K562 treated with DMSO at 1 percent for 4 hours (cell line): Measurements from ENCODE around the gene SEC14L6. TPM values are rescaled to one million over a fixed set of nuclear protein-coding genes. Genes with fewer than 3 reads are reported as not detected.

ENCODE experiments used
- total RNA-seq: library from RNA; unstranded; fragments of 300-600 nt; gene quantifications from 2 replicates; pipeline ENCODE4 v1.2.3, GENCODE V29; 2022; ENCODE audit not compliant: insufficient read depth

The SEC14L6 gene
- 0.22 and 0.35 TPM in 2 replicates for total RNA-seq

DNA sequence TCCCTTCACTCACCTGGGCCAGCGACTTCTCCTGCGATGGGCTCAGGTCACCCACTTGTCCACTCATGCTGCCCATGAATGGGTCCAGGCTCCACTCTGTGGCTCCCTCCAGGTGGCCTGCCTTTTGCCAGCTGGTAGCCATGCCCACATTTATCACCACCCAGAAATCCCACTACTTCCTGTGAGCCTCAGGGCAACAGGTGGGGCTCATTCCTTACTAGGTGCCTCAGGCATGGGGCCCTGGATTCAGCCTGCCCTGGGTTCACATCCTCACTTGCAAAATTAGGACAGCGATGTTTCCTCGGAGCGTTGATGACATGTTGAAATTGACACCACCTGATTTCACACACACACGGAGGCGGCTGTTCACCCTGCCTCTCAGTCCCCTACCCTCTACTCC lies at the start of gene SEC14L6:
Gene SEC14L6, minus strand, starts transcription at position 126 of the 400 bp plus-strand sequence. Its CDS starts 59 bp downstream, at position 67.

GRCh38 chr22:30591588-30592359 lies 45.2 kb upstream of the SEC14L6 start, which contains the start of gene PES1:
Gene PES1 (minus strand): TSS chr22:30591910. CDS start chr22:30591833, 77 bp downstream.

DNA sequence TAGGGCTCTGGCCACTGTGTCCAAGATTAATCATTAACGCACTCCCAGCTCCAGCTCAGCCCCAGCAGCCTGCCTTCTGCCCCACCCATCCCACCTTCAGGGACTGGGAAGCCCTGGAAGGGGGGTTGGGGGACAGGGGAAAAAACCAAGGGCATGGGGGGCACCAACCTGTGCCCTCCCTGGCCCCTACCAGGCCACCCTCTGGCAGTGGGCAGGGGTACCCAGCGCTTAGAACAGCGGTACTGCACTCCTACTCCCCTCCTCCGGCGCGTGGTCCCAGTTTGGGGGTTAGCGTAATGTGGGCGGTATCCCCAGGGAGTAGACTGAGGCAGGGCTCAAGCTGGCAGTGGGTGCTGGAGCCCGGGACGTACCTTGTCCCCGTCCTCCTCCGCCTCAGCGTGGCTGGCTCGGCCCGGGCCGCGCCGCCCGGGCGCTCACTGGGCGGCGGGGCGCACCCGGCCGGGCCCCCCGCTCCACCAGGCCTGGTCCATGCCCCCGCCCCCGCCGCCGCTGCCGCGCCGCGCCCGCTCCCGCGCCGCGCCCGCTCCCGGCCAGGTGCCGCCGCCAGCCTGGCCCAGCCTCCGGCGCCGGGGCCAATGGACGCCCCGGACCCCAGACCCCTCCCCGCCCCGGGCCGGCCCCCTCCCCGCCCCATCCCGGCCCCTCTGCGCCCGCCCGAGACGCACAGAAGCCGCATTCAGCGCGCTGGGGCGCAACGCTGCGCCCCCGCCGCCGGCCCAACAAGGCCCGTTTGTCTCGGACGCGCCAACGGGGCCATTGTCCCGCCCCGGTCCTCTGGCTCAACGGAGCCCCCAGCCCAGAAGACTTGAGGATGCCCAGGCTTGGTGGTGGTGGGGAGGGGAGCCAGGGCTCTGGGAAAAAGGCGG lies 27.8 kb upstream of the SEC14L6 start, which contains the start of gene GAL3ST1:
Gene GAL3ST1, minus strand, starts transcription at position 571 of the 887 bp plus-strand sequence. CDS start 17,273 bp downstream, outside the sequence.

Other genes starting within 250 kb of the SEC14L6 start
- gene TBC1D10A, start 219.8 kb downstream of the SEC14L6 start, total RNA-seq: 13.3 and 13.4 TPM in 2 replicates
- gene SF3A1, start 189.8 kb downstream of the SEC14L6 start, total RNA-seq: 48.0 and 54.1 TPM in 2 replicates
- gene CCDC157, start 189.7 kb downstream of the SEC14L6 start, total RNA-seq: 3.6 and 4.1 TPM in 2 replicates
- 2.5 and 5.4 TPM in 2 replicates for gene RNF215, start 159.3 kb downstream of the SEC14L6 start, total RNA-seq
- 0.21 TPM in 1 of 2 replicates, not detected in the other for gene SEC14L2, start 149.7 kb downstream of the SEC14L6 start, total RNA-seq
- 30.3 and 32.4 TPM in 2 replicates for gene MTFP1, start 121.0 kb downstream of the SEC14L6 start, total RNA-seq
- gene SEC14L3, start 74.7 kb downstream of the SEC14L6 start, total RNA-seq: not detected in 2 replicates
- gene SEC14L4, start 41.0 kb downstream of the SEC14L6 start, total RNA-seq: not detected in 2 replicates
- gene GAL3ST1, start 27.9 kb upstream of the SEC14L6 start, total RNA-seq: 4.2 and 6.0 TPM in 2 replicates
- 37.5 and 40.5 TPM in 2 replicates for gene PES1, start 45.2 kb upstream of the SEC14L6 start, total RNA-seq
- gene TCN2, start 60.4 kb upstream of the SEC14L6 start, total RNA-seq: 4.8 and 4.9 TPM in 2 replicates
- 2.2 and 3.1 TPM in 2 replicates for gene SLC35E4, start 89.0 kb upstream of the SEC14L6 start, total RNA-seq
- gene DUSP18, start 121.1 kb upstream of the SEC14L6 start, total RNA-seq: 1.5 and 1.9 TPM in 2 replicates
- gene OSBP2, start 148.1 kb upstream of the SEC14L6 start, total RNA-seq: 15.2 and 16.8 TPM in 2 replicates